IMR-90 (cell line): ENCODE results near the gene CASP3. TPM values are rescaled to one million over a fixed set of nuclear protein-coding genes. Genes with fewer than 3 reads are reported as not detected.

Experiments used
- ATAC-seq: fragments of 200-7000 bp; cut with Tn5 transposase; 2 replicates; pipeline ENCODE4 v1.9.1; 2020; ENCODE audit warnings: low read depth, mild to moderate bottlenecking, moderate library complexity
- BruUV-seq: library from RNA; stranded (reverse); fragments of 400-500 nt; replicated peaks from 2 replicates; lab custom pipeline; 2021; lab: Mats Ljungman, UMichigan
- CTCF ChIA-PET: fragments of 300-600 bp; formaldehyde crosslinking; extraction: SDS; loops from one replicate; lab custom pipeline; 2021; ENCODE audit warnings: antibody characterized with exemption; lab: Yijun Ruan, JAX
- POLR2A ChIA-PET: fragments of 300-600 bp; sonication (Branson Sonifier 250); formaldehyde crosslinking; loops from one replicate; lab custom pipeline; 2022; ENCODE audit warnings: antibody characterized with exemption; ENCODE audit not compliant: unreplicated experiment; lab: Charles Lee
- DNase-seq: peaks from one replicate; pipeline ENCODE4 v3.0.0; 2013
- H2AFZ ChIP-seq: replicated peaks from 2 replicates; pipeline ENCODE3; 2013; ENCODE audit warnings: low read length, mild to moderate bottlenecking; ENCODE audit not compliant: poor library complexity
- H2AK5ac ChIP-seq: 2 replicates; pipeline ENCODE4 v1.6.1; 2013; ENCODE audit warnings: low read depth, low read length, inconsistent platforms
- H2AK9ac ChIP-seq: replicated peaks from 2 replicates; pipeline ENCODE3; 2013; ENCODE audit warnings: mild to moderate bottlenecking, low read depth, low read length, moderate library complexity; ENCODE audit not compliant: poor library complexity
- H2BK120ac ChIP-seq: 2 replicates; pipeline ENCODE4 v1.6.1; 2013; ENCODE audit warnings: low read depth, low read length, inconsistent platforms
- H2BK15ac ChIP-seq: 3 replicates; pipeline ENCODE4 v1.6.1; 2013; ENCODE audit warnings: low read depth, low read length, inconsistent platforms
- H2BK20ac ChIP-seq: 2 replicates; pipeline ENCODE4 v1.6.1; 2013; ENCODE audit warnings: low read depth, mild to moderate bottlenecking, inconsistent platforms, low read length, moderate library complexity
- H2BK5ac ChIP-seq: 2 replicates; pipeline ENCODE4 v1.6.1; 2013; ENCODE audit warnings: mild to moderate bottlenecking, low read depth, low read length, inconsistent platforms; ENCODE audit not compliant: poor library complexity, severe bottlenecking
- H3K14ac ChIP-seq: replicated peaks from 2 replicates; pipeline ENCODE4 v1.6.1; 2013; ENCODE audit warnings: low read depth, low read length, inconsistent platforms
- H3K18ac ChIP-seq: 2 replicates; pipeline ENCODE4 v1.6.1; 2013; ENCODE audit warnings: low read depth, low read length, control low read depth
- H3K23ac ChIP-seq: 2 replicates; pipeline ENCODE4 v1.6.1; 2013; ENCODE audit warnings: low read depth, low read length, inconsistent platforms
- H3K27ac ChIP-seq: 2 replicates; pipeline ENCODE4 v1.5.1; 2013; ENCODE audit warnings: mild to moderate bottlenecking, control low read depth, low read length; ENCODE audit not compliant: insufficient read depth
- H3K27me3 ChIP-seq: 2 replicates; pipeline ENCODE4 v1.6.1; 2013; ENCODE audit warnings: low read length; ENCODE audit not compliant: control insufficient read depth, insufficient read depth
- H3K36me3 ChIP-seq: 2 replicates; pipeline ENCODE4 v1.6.1; 2013; ENCODE audit warnings: low read length, mixed read lengths; ENCODE audit not compliant: control insufficient read depth, insufficient read depth
- H3K4ac ChIP-seq: 2 replicates; pipeline ENCODE4 v1.6.1; 2013; ENCODE audit warnings: low read depth, low read length, inconsistent platforms
- H3K4me1 ChIP-seq: 2 replicates; pipeline ENCODE4 v1.6.1; 2013; ENCODE audit warnings: low read length, mixed read lengths; ENCODE audit not compliant: control insufficient read depth, insufficient read depth
- H3K4me2 ChIP-seq: 2 replicates; pipeline ENCODE4 v1.6.1; 2013; ENCODE audit warnings: low read depth, mild to moderate bottlenecking, control low read depth, low read length, moderate library complexity
- H3K4me3 ChIP-seq: 2 replicates; pipeline ENCODE4 v1.5.1; 2013; ENCODE audit warnings: low read depth, mild to moderate bottlenecking, control low read depth, low read length, moderate library complexity; ENCODE audit not compliant: insufficient read depth
- H3K56ac ChIP-seq: 2 replicates; pipeline ENCODE4 v1.6.1; 2013; ENCODE audit warnings: low read length, inconsistent platforms; ENCODE audit not compliant: insufficient read depth; ENCODE audit errors: extremely low read depth
- H3K79me1 ChIP-seq, 2 experiments: 2 replicates each; pipeline ENCODE4 v1.6.1; 2013; ENCODE audit warnings: low read length in 2 of 2, inconsistent platforms in 1 of 2, low read depth in 1 of 2
- H3K9ac ChIP-seq: 2 replicates; pipeline ENCODE4 v1.6.1; 2013; ENCODE audit warnings: low read depth, low read length, control low read depth
- H3K9me1 ChIP-seq: 2 replicates; pipeline ENCODE4 v1.6.1; 2013; ENCODE audit warnings: low read length, inconsistent platforms; ENCODE audit not compliant: insufficient read depth
- H3K9me3 ChIP-seq: 2 replicates; pipeline ENCODE4 v1.6.1; 2013; ENCODE audit warnings: low read length; ENCODE audit not compliant: control insufficient read depth, insufficient read depth
- H4K20me1 ChIP-seq: 2 replicates; pipeline ENCODE4 v1.6.1; 2013; ENCODE audit warnings: low read length, inconsistent platforms; ENCODE audit not compliant: insufficient read depth
- H4K5ac ChIP-seq: 2 replicates; pipeline ENCODE4 v1.6.1; 2013; ENCODE audit warnings: mild to moderate bottlenecking, low read depth, low read length, control low read depth
- H4K8ac ChIP-seq, 2 experiments: 2 replicates each; pipeline ENCODE4 v1.6.1; 2013; ENCODE audit warnings: low read depth in 2 of 2, low read length in 2 of 2, control low read depth in 1 of 2, inconsistent platforms in 1 of 2
- H4K91ac ChIP-seq: 2 replicates; pipeline ENCODE4 v1.6.1; 2013; ENCODE audit warnings: low read depth, low read length, inconsistent platforms; ENCODE audit not compliant: insufficient read depth
- BHLHE40 ChIP-seq: fragments of 150-350 bp; IDR thresholded peaks from 2 replicates; pipeline ENCODE4 v1.6.1; 2016; ENCODE audit warnings: mild to moderate bottlenecking, low read depth, low read length
- CEBPB ChIP-seq: IDR thresholded peaks from 2 replicates; pipeline ENCODE4 v1.6.1; 2012; ENCODE audit warnings: low read depth, low read length, improper control_type of control experiment
- CHD1 ChIP-seq: IDR thresholded peaks from 2 replicates; pipeline ENCODE4 v1.6.1; 2012; ENCODE audit warnings: low read depth, low read length, improper control_type of control experiment
- FOS ChIP-seq: fragments of 150-350 bp; IDR thresholded peaks from 2 replicates; pipeline ENCODE4 v1.6.1; 2016; ENCODE audit warnings: low read depth, low read length
- MAFK ChIP-seq: IDR thresholded peaks from 2 replicates; pipeline ENCODE4 v1.6.1; 2012; ENCODE audit warnings: low read depth, low read length, improper control_type of control experiment
- MAZ ChIP-seq: IDR thresholded peaks from 2 replicates; pipeline ENCODE4 v1.6.1; 2012; ENCODE audit warnings: low read depth, mild to moderate bottlenecking, low read length, improper control_type of control experiment, moderate library complexity, borderline replicate concordance
- MXI1 ChIP-seq: IDR thresholded peaks from 2 replicates; pipeline ENCODE4 v1.6.1; 2012; ENCODE audit warnings: low read depth, mild to moderate bottlenecking, low read length, moderate library complexity, borderline replicate concordance
- NFE2L2 ChIP-seq: fragments of 150-350 bp; IDR thresholded peaks from 2 replicates; pipeline ENCODE4 v1.6.1; 2016; ENCODE audit warnings: low read depth, mild to moderate bottlenecking, low read length
- POLR2A ChIP-seq: IDR thresholded peaks from 2 replicates; pipeline ENCODE4 v1.6.1; 2012; ENCODE audit warnings: mild to moderate bottlenecking, low read depth, low read length
- RAD21 ChIP-seq: IDR thresholded peaks from 2 replicates; pipeline ENCODE4 v1.6.1; 2012; ENCODE audit warnings: low read length, improper control_type of control experiment
- RCOR1 ChIP-seq: IDR thresholded peaks from 2 replicates; pipeline ENCODE4 v1.6.1; 2012; ENCODE audit warnings: mild to moderate bottlenecking, low read length, improper control_type of control experiment; ENCODE audit not compliant: insufficient replicate concordance
- RFX5 ChIP-seq: IDR thresholded peaks from 2 replicates; pipeline ENCODE4 v1.8.0; 2012; ENCODE audit warnings: low read depth, mild to moderate bottlenecking, low read length, moderate library complexity
- SMC3 ChIP-seq: fragments of 150-350 bp; IDR thresholded peaks from 2 replicates; pipeline ENCODE4 v1.6.1; 2016; ENCODE audit warnings: low read depth, mild to moderate bottlenecking, antibody characterized with exemption, low read length, moderate library complexity
- WGBS, 2 experiments: methylation state at CpG; one replicate each; pipeline versions ENCODE4 v1.1.5 to v1.1.7; 2013; ENCODE audit warnings: missing lambda C conversion rate in 2 of 2; ENCODE audit not compliant: insufficient read length in 1 of 2; ENCODE audit errors: extremely low coverage in 2 of 2; 5-methylcytosine and 5-hydroxymethylcytosine counted together
- dilution Hi-C: fragments of 300-500 bp; cut with HindIII; formaldehyde crosslinking; loops from one replicate; pipeline ENCODE4 v1.14.3; 2018; ENCODE audit warnings: low sequenced_read_pairs; ENCODE audit not compliant: unreplicated experiment
- in situ Hi-C: fragments of 300-500 bp; cut with MboI; formaldehyde crosslinking; loops from 3 replicates; pipeline ENCODE4 v1.14.3; 2019; ENCODE audit warnings: low sequenced_read_pairs, inconsistent platforms, mixed read lengths
- intact Hi-C: fragments of 100-400 bp; cut with micrococcal nuclease; formaldehyde crosslinking; loops from 2 replicates; pipeline ENCODE4 v1.10.0; 2022
- polyA plus RNA-seq, 3 experiments: library from polyadenylated mRNA; depleted of rRNA; stranded (reverse); fragments of >200 nt; gene quantifications; 2 replicates each; pipeline ENCODE4 v1.2.3, GENCODE V29; 2012; ENCODE audit warnings: low replicate concordance in 1 of 3
- total RNA-seq: library from RNA; depleted of rRNA; stranded (reverse); fragments of >200 nt; gene quantifications from 2 replicates; pipeline ENCODE4 v1.2.3, GENCODE V29; 2012
- TF ChIP-seq, protein P1 (sequence below): fragments of 150-350 bp; IDR thresholded peaks from 2 replicates; pipeline ENCODE4 v1.6.1; 2016; ENCODE audit warnings: low read depth, mild to moderate bottlenecking, low read length, moderate library complexity, borderline replicate concordance
- TF ChIP-seq, protein P2 (sequence below): fragments of 150-350 bp; IDR thresholded peaks from 2 replicates; pipeline ENCODE4 v1.6.1; 2017; ENCODE audit warnings: mild to moderate bottlenecking, antibody characterized with exemption, low read length, low read depth
- TF ChIP-seq, protein P3 (sequence below): conservative IDR thresholded peaks from 2 replicates; pipeline ENCODE4 v1.5.1; 2012; ENCODE audit warnings: mild to moderate bottlenecking, low read depth, low read length, improper control_type of control experiment

CASP3 gene
- total and polyA plus RNA-seq, 2 of the 4 experiments (the other 2 are of a cell fraction), result 26.7 to 27.4 TPM

DNA sequence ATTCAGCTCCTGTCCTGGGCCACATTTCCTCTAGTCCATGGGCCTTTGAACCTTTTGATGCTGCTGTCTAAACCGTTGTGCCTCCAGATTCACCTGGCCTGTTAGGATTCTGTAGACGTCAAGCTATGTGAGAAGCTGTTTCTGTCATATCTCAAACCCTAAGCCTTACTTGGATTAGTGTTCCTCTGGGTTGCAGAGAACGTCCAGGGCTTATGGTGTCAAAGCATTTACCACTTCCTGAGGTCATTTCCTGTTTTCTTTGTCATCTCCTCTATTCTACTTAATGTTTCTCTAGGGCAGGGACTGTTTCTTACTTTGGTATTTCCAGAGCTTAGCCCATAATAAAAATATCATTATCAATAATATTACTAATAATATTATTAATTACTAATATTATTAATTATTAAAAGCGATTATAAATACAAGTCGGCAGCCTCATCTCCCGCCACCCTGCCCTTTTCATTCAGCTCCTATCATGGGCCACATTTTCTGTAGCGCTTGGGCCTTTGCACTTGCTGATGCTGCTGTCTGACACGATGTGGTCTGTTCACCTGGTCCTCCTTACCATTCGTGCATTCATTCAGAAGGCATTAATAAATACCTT, 19.4 kb upstream of the CASP3 start:
- TF ChIP-seq NFE2L2 (no peak), MAZ (no peak), RCOR1 (no peak), BHLHE40 (no peak), RAD21 (no peak), CEBPB (no peak), SMC3 (no peak), FOS (no peak), POLR2A (no peak), MXI1 (no peak), MAFK (no peak), RFX5 (no peak), CHD1 (no peak)
- TF ChIP-seq, protein P1, sequence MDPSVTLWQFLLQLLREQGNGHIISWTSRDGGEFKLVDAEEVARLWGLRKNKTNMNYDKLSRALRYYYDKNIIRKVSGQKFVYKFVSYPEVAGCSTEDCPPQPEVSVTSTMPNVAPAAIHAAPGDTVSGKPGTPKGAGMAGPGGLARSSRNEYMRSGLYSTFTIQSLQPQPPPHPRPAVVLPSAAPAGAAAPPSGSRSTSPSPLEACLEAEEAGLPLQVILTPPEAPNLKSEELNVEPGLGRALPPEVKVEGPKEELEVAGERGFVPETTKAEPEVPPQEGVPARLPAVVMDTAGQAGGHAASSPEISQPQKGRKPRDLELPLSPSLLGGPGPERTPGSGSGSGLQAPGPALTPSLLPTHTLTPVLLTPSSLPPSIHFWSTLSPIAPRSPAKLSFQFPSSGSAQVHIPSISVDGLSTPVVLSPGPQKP, result no peak
- TF ChIP-seq, protein P2, sequence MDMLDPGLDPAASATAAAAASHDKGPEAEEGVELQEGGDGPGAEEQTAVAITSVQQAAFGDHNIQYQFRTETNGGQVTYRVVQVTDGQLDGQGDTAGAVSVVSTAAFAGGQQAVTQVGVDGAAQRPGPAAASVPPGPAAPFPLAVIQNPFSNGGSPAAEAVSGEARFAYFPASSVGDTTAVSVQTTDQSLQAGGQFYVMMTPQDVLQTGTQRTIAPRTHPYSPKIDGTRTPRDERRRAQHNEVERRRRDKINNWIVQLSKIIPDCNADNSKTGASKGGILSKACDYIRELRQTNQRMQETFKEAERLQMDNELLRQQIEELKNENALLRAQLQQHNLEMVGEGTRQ, result no peak
- TF ChIP-seq, protein P3, sequence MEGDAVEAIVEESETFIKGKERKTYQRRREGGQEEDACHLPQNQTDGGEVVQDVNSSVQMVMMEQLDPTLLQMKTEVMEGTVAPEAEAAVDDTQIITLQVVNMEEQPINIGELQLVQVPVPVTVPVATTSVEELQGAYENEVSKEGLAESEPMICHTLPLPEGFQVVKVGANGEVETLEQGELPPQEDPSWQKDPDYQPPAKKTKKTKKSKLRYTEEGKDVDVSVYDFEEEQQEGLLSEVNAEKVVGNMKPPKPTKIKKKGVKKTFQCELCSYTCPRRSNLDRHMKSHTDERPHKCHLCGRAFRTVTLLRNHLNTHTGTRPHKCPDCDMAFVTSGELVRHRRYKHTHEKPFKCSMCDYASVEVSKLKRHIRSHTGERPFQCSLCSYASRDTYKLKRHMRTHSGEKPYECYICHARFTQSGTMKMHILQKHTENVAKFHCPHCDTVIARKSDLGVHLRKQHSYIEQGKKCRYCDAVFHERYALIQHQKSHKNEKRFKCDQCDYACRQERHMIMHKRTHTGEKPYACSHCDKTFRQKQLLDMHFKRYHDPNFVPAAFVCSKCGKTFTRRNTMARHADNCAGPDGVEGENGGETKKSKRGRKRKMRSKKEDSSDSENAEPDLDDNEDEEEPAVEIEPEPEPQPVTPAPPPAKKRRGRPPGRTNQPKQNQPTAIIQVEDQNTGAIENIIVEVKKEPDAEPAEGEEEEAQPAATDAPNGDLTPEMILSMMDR, result no peak
- no peak overlapping the region for H2BK5ac ChIP-seq
- no peak overlapping the region for H2BK20ac ChIP-seq
- H3K18ac ChIP-seq, result no peak overlapping the region
- no TSS peak for BruUV-seq
- peaks cover 4% of the 10 kb centered on the region for H3K4me1 ChIP-seq
- WGBS, 2 experiments, result 96% methylated on average over 4 of the region's 9 CpGs; no CpG with 5 or more reads in 1 of the 2 experiments
- no peaks in the 10 kb centered on the region for H3K9me3 ChIP-seq
- in situ Hi-C loops, result no loop called here
- 0 out of 2 replicates have a peak, but pooled peaks cover 5% of the 10 kb centered on the region for H3K9me1 ChIP-seq
- no peak overlapping the region for H4K91ac ChIP-seq
- H3K9ac ChIP-seq, result no peak overlapping the region
- no peak overlapping the region for H3K23ac ChIP-seq
- H2BK15ac ChIP-seq, result no peak overlapping the region
- H3K4me2 ChIP-seq, result no peak overlapping the region
- CTCF ChIA-PET, result interaction anchor here (1.0 kb wide), 1 partner anchor 10 kb away, joined by 3 read pairs; no protein-coding TSS in a partner anchor
- POLR2A ChIA-PET, result no interaction called here
- no peaks in the 10 kb centered on the region for H4K20me1 ChIP-seq
- ATAC-seq (no peak), DNase-seq (peak; percentile 23)
- no peaks in the 10 kb centered on the region for H3K27me3 ChIP-seq
- H2AK5ac ChIP-seq, result no peak overlapping the region
- no peak overlapping the region for H3K14ac ChIP-seq
- no peak overlapping the region for H2AK9ac ChIP-seq
- no peak overlapping the region for H2BK120ac ChIP-seq
- no peak overlapping the region for H4K8ac ChIP-seq
- dilution Hi-C loops, result no loop called here
- no peak overlapping the region for H3K27ac ChIP-seq
- no peak overlapping the region for H3K4me3 ChIP-seq
- H3K56ac ChIP-seq, result no peak overlapping the region
- peaks cover 16% of the 10 kb centered on the region for H3K36me3 ChIP-seq
- intact Hi-C loops, result no loop called here
- no peak overlapping the region for H2AFZ ChIP-seq
- no peaks in the 10 kb centered on the region; a peak in 1 of 4 replicates for H3K79me1 ChIP-seq
- no peak overlapping the region for H3K4ac ChIP-seq
- no peak overlapping the region for H4K5ac ChIP-seq
